IMR-90 (cell line): ENCODE measurements around the gene ABHD12.

Experiments
- CEBPB ChIP-seq: IDR thresholded peaks from 2 replicates; pipeline ENCODE4 v1.6.1; 2012; ENCODE audit warnings: low read depth, low read length, improper control_type of control experiment
- ELK1 ChIP-seq: fragments of 150-350 bp; IDR thresholded peaks from 2 replicates; pipeline ENCODE4 v1.6.1; 2016; ENCODE audit warnings: low read depth, mild to moderate bottlenecking, low read length, moderate library complexity, borderline replicate concordance
- FOS ChIP-seq: fragments of 150-350 bp; IDR thresholded peaks from 2 replicates; pipeline ENCODE4 v1.6.1; 2016; ENCODE audit warnings: low read depth, low read length
- MAFK ChIP-seq: IDR thresholded peaks from 2 replicates; pipeline ENCODE4 v1.6.1; 2012; ENCODE audit warnings: low read depth, low read length, improper control_type of control experiment
- MAZ ChIP-seq: IDR thresholded peaks from 2 replicates; pipeline ENCODE4 v1.6.1; 2012; ENCODE audit warnings: low read depth, mild to moderate bottlenecking, low read length, improper control_type of control experiment, moderate library complexity, borderline replicate concordance
- MXI1 ChIP-seq: IDR thresholded peaks from 2 replicates; pipeline ENCODE4 v1.6.1; 2012; ENCODE audit warnings: low read depth, mild to moderate bottlenecking, low read length, moderate library complexity, borderline replicate concordance
- POLR2A ChIP-seq: IDR thresholded peaks from 2 replicates; pipeline ENCODE4 v1.6.1; 2012; ENCODE audit warnings: mild to moderate bottlenecking, low read depth, low read length
- RAD21 ChIP-seq: IDR thresholded peaks from 2 replicates; pipeline ENCODE4 v1.6.1; 2012; ENCODE audit warnings: low read length, improper control_type of control experiment
- RCOR1 ChIP-seq: IDR thresholded peaks from 2 replicates; pipeline ENCODE4 v1.6.1; 2012; ENCODE audit warnings: mild to moderate bottlenecking, low read length, improper control_type of control experiment; ENCODE audit not compliant: insufficient replicate concordance
- RFX5 ChIP-seq: IDR thresholded peaks from 2 replicates; pipeline ENCODE4 v1.8.0; 2012; ENCODE audit warnings: low read depth, mild to moderate bottlenecking, low read length, moderate library complexity
- SMC3 ChIP-seq: fragments of 150-350 bp; IDR thresholded peaks from 2 replicates; pipeline ENCODE4 v1.6.1; 2016; ENCODE audit warnings: low read depth, mild to moderate bottlenecking, antibody characterized with exemption, low read length, moderate library complexity
- TF ChIP-seq, protein P1 (sequence below): conservative IDR thresholded peaks from 2 replicates; pipeline ENCODE4 v1.5.1; 2012; ENCODE audit warnings: mild to moderate bottlenecking, low read depth, low read length, improper control_type of control experiment
- TF ChIP-seq, protein P2 (sequence below): fragments of 150-350 bp; IDR thresholded peaks from 2 replicates; pipeline ENCODE4 v1.6.1; 2017; ENCODE audit warnings: mild to moderate bottlenecking, antibody characterized with exemption, low read length, low read depth

- TF ChIP-seq, protein P1, sequence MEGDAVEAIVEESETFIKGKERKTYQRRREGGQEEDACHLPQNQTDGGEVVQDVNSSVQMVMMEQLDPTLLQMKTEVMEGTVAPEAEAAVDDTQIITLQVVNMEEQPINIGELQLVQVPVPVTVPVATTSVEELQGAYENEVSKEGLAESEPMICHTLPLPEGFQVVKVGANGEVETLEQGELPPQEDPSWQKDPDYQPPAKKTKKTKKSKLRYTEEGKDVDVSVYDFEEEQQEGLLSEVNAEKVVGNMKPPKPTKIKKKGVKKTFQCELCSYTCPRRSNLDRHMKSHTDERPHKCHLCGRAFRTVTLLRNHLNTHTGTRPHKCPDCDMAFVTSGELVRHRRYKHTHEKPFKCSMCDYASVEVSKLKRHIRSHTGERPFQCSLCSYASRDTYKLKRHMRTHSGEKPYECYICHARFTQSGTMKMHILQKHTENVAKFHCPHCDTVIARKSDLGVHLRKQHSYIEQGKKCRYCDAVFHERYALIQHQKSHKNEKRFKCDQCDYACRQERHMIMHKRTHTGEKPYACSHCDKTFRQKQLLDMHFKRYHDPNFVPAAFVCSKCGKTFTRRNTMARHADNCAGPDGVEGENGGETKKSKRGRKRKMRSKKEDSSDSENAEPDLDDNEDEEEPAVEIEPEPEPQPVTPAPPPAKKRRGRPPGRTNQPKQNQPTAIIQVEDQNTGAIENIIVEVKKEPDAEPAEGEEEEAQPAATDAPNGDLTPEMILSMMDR = no peak
- no peak for TF ChIP-seq MAZ
- no peak for TF ChIP-seq FOS
- no peak for TF ChIP-seq POLR2A
- no peak for TF ChIP-seq CEBPB
- no peak for TF ChIP-seq RAD21
- TF ChIP-seq RFX5 = no peak
- TF ChIP-seq SMC3 = no peak
- no peak for TF ChIP-seq ELK1
- TF ChIP-seq RCOR1 = no peak
- TF ChIP-seq, protein P2, sequence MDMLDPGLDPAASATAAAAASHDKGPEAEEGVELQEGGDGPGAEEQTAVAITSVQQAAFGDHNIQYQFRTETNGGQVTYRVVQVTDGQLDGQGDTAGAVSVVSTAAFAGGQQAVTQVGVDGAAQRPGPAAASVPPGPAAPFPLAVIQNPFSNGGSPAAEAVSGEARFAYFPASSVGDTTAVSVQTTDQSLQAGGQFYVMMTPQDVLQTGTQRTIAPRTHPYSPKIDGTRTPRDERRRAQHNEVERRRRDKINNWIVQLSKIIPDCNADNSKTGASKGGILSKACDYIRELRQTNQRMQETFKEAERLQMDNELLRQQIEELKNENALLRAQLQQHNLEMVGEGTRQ = no peak
- TF ChIP-seq MXI1 = no peak
- no peak for TF ChIP-seq MAFK
Measured at GRCh38 chr20:25346349-25346748, 44.3 kb downstream of the ABHD12 start.
